K562 (cell line): ENCODE results near the gene CCDC97. TPM values are rescaled to one million over a fixed set of nuclear protein-coding genes. Genes with fewer than 3 reads are reported as not detected.
A peak's percentile ranks its signal among the peaks of the same experiment; 100 is the strongest.

ENCODE experiments used
- AFF1 ChIP-seq, 2 experiments: fragments of 450-650 bp; IDR thresholded peaks; 2 replicates each; pipeline ENCODE4 v1.6.1; 2018; ENCODE audit warnings: mild to moderate bottlenecking in 2 of 2, low read depth in 1 of 2; ENCODE audit not compliant: partially characterized antibody in 2 of 2
- ARNT ChIP-seq, 2 experiments: fragments of 450-650 bp; IDR thresholded peaks; 2 replicates each; pipeline ENCODE4 v1.6.1; 2016; ENCODE audit warnings: mild to moderate bottlenecking in 1 of 2
- BRD4 ChIP-seq: fragments of 200-600 bp; sonication (generic); IDR thresholded peaks from 2 replicates; pipeline ENCODE4 v1.6.1; 2017; ENCODE audit warnings: inconsistent platforms
- CEBPB ChIP-seq: fragments of 450-650 bp; IDR thresholded peaks from 2 replicates; pipeline ENCODE4 v1.6.1; 2016; ENCODE audit warnings: missing genetic modification characterization, missing compliant biosample characterization
- CXXC5 ChIP-seq: fragments of 250-450 bp; sonication (Bioruptor Pico); IDR thresholded peaks from 2 replicates; pipeline ENCODE4 v1.8.0; 2022; ENCODE audit warnings: inconsistent platforms, mild to moderate bottlenecking, moderate library complexity
- ESRRB ChIP-seq: fragments of 250-450 bp; sonication (Bioruptor Pico); IDR thresholded peaks from 2 replicates; pipeline ENCODE4 v1.5.0; 2020; ENCODE audit warnings: mild to moderate bottlenecking, moderate library complexity, borderline replicate concordance
- FOSL1 ChIP-seq: fragments of 200-800 bp; sonication (Bioruptor generic); conservative IDR thresholded peaks from 2 replicates; pipeline ENCODE4 v1.6.1; 2016; ENCODE audit warnings: missing genetic modification characterization, missing compliant biosample characterization
- FOXJ2 ChIP-seq: fragments of 200-800 bp; sonication (Bioruptor generic); IDR thresholded peaks from 2 replicates; pipeline ENCODE4 v1.6.1; 2016; ENCODE audit warnings: missing genetic modification characterization, missing compliant biosample characterization
- HDAC8 ChIP-seq: fragments of 450-650 bp; IDR thresholded peaks from 2 replicates; pipeline ENCODE4 v1.6.1; 2016; ENCODE audit warnings: mild to moderate bottlenecking, missing genetic modification characterization, moderate library complexity, missing compliant biosample characterization
- IRF1 ChIP-seq: sonication (generic); formaldehyde crosslinking; IDR thresholded peaks from 2 replicates; pipeline ENCODE4 v1.8.0; 2022; ENCODE audit warnings: missing genetic modification reagents, mild to moderate bottlenecking, borderline replicate concordance
- MNT ChIP-seq, 2 experiments: fragments of 450-650 bp; conservative IDR thresholded peaks; 2 replicates each; pipeline ENCODE4 v1.6.1; 2017; ENCODE audit warnings: mild to moderate bottlenecking in 2 of 2, moderate library complexity in 2 of 2
- MYBL2 ChIP-seq, 2 experiments: fragments of 450-650 bp in 1 of 2; sonication (generic) in 1 of 2; formaldehyde crosslinking in 1 of 2; IDR thresholded peaks; 2 replicates each; pipeline versions ENCODE4 v1.6.1 to v1.8.1; 2017 to 2022; ENCODE audit warnings: borderline replicate concordance in 1 of 2, inconsistent platforms in 1 of 2, low read depth in 1 of 2, mild to moderate bottlenecking in 1 of 2, missing genetic modification reagents in 1 of 2, moderate library complexity in 1 of 2
- NFRKB ChIP-seq: fragments of 450-650 bp; IDR thresholded peaks from 2 replicates; pipeline ENCODE4 v1.6.1; 2016; ENCODE audit warnings: low read depth
- RB1 ChIP-seq: fragments of 450-650 bp; IDR thresholded peaks from 2 replicates; pipeline ENCODE4 v1.6.1; 2017; ENCODE audit warnings: low read depth, mild to moderate bottlenecking
- RNF2 ChIP-seq: sonication (generic); IDR thresholded peaks from 2 replicates; pipeline ENCODE4 v1.6.1; 2016
- SP1 ChIP-seq: sonication (generic); formaldehyde crosslinking; IDR thresholded peaks from 2 replicates; pipeline ENCODE4 v1.8.1; 2022; ENCODE audit warnings: mild to moderate bottlenecking, missing genetic modification reagents
- TOE1 ChIP-seq, 2 experiments: fragments of 450-650 bp in 1 of 2; sonication (generic) in 1 of 2; formaldehyde crosslinking in 1 of 2; IDR thresholded peaks; 2 replicates each; pipeline versions ENCODE4 v1.7.1 to v1.8.0; 2016 to 2022; ENCODE audit warnings: borderline replicate concordance in 2 of 2, mild to moderate bottlenecking in 2 of 2, antibody characterized with exemption in 1 of 2, inconsistent platforms in 1 of 2, low read depth in 1 of 2, missing genetic modification reagents in 1 of 2, moderate library complexity in 1 of 2
- ZBTB33 ChIP-seq: sonication (generic); formaldehyde crosslinking; IDR thresholded peaks from 2 replicates; pipeline ENCODE4 v1.8.1; 2023; ENCODE audit warnings: mild to moderate bottlenecking, missing genetic modification reagents
- polyA plus RNA-seq, 8 experiments: library from polyadenylated mRNA; depleted of rRNA in 4 of 8; stranded (reverse) in 5 of 8; unstranded in 3 of 8; fragments of >200 nt; fragmentation: Nextera tagmentation in 2 of 8; fragmentation: Illumina TruSeq in 1 of 8; extraction: Ambion mirVana in 2 of 8; extraction: Trizol in 1 of 8; gene quantifications; 2 replicates each; pipeline versions ENCODE4 v1.2.1 to v1.2.3, GENCODE V29; 2011 to 2014; ENCODE audit warnings: inconsistent platforms in 1 of 8, missing spikeins in 1 of 8
- total RNA-seq, 7 experiments: library from RNA; depleted of rRNA in 6 of 7; stranded (reverse); fragments of >200 nt in 6 of 7; fragmentation: Illumina TruSeq in 2 of 7; extraction: Trizol in 2 of 7; gene quantifications; 2 replicates each; pipeline versions ENCODE4 v1.2.1 to v1.2.3, GENCODE V29; 2011 to 2021; ENCODE audit warnings: low replicate concordance in 1 of 7

Gene CCDC97
- total and polyA plus RNA-seq, 9 of the 15 experiments (the other 6 are each of a cell fraction or from before 2014, with no cell fraction given): 0.60 to 16.5 (median 7.0) TPM

GRCh38 chr19:41263850-41264580 lies 46.0 kb upstream of the CCDC97 start, which contains the start of gene HNRNPUL1 (continued):
- TF ChIP-seq MYBL2 (IDR thresholded peaks at IDR 0.05; ENCODE audit: low read depth): peak; percentile 96
- TF ChIP-seq MYBL2 (CRISPR knock-in tag; IDR thresholded peaks at IDR 0.05; ENCODE audit: borderline replicate concordance): peak; percentile 65; the same call in 1 of the 2 replicates
- peak; percentile 87 for TF ChIP-seq HDAC8 (tag)
- 0 out of 4 replicates have a peak, but pooled peaks of 1 of the 2 experiments have one; percentile 30 for TF ChIP-seq ARNT (IDR thresholded peaks at IDR 0.05)
- peak; percentile 79 to 88 for TF ChIP-seq MNT (conservative IDR thresholded peaks at IDR 0.05)
- TF ChIP-seq FOXJ2 (tag): peak; percentile 82
- peak; percentile 59 for TF ChIP-seq FOSL1 (tag)
- 0 out of 2 replicates have a peak, but pooled peaks have one; percentile 38 for TF ChIP-seq IRF1 (CRISPR knock-in tag)
- peak; percentile 85 for TF ChIP-seq RNF2
- peak; percentile 70 for TF ChIP-seq TOE1 (IDR thresholded peaks at IDR 0.05; ENCODE audit: borderline replicate concordance)
- no peak for TF ChIP-seq TOE1 (CRISPR knock-in tag; IDR thresholded peaks at IDR 0.05; ENCODE audit: borderline replicate concordance, low read depth)
- TF ChIP-seq NFRKB: peak; percentile 100
- TF ChIP-seq CXXC5: peak; percentile 100
- TF ChIP-seq SP1 (CRISPR knock-in tag): peak; percentile 98
- peak in 1 of 2 experiments; percentile 87 for TF ChIP-seq AFF1 (IDR thresholded peaks at IDR 0.05; ENCODE audit: low read depth in 1 of 2, partially characterized antibody in 2 of 2)
- TF ChIP-seq ESRRB (CRISPR knock-in tag): no peak
- TF ChIP-seq ZBTB33 (CRISPR knock-in tag): peak; percentile 69; the same call in 1 of the 2 replicates
- TF ChIP-seq RB1: peak; percentile 85; the same call in 1 of the 2 replicates
- peak; percentile 100 for TF ChIP-seq BRD4
- TF ChIP-seq CEBPB (tag): peak; percentile 74
